ENCODE measurements around the gene LRRC53. TPM values are rescaled to one million over a fixed set of nuclear protein-coding genes. Genes with fewer than 3 reads are reported as not detected.

LRRC53 gene
- total RNA-seq, 4 donors from 2014 or later = not detected

GRCh38 chr1:74422421-74423292 is 89.8 kb downstream of the LRRC53 start:
- no peak for TF ChIP-seq POLR2AphosphoS5 (IDR thresholded peaks at IDR 0.05)
- TF ChIP-seq CTCF (IDR thresholded peaks at IDR 0.05) = no peak
- TF ChIP-seq POLR2A (IDR thresholded peaks at IDR 0.05) = no peak
- TF ChIP-seq EP300 (IDR thresholded peaks at IDR 0.05; ENCODE audit: low read depth) = no peak
- no peak for DNase-seq
- H3K36me3 ChIP-seq = no peaks in the 10 kb centered on the region
- no peaks in the 10 kb centered on the region for H3K27me3 ChIP-seq
- intact Hi-C loops (cut with DNase I; ENCODE audit: low total_unique reads) (no loop called here), in situ Hi-C loops (cut with MboI; ENCODE audit: low pct_ligation_motif_present in 1 of 4, low pct_unique_long_range_greater_than_20kb in 1 of 4, low sequenced_read_pairs in 3 of 4) (no loop called here)
- no peak overlapping the region for H3K27ac ChIP-seq
- no peak overlapping the region for H3K4me3 ChIP-seq
- WGBS, 2 donors (ENCODE audit: low coverage in 1 of 2) = 58 to 77% methylated on average over 4 of the region's 4 CpGs
- H3K4me1 ChIP-seq = no peaks in the 10 kb centered on the region
- H3K9me3 ChIP-seq = no peaks in the 10 kb centered on the region

- TF ChIP-seq POLR2A (IDR thresholded peaks at IDR 0.05) (no peak), CTCF (IDR thresholded peaks at IDR 0.05) (no peak), EP300 (IDR thresholded peaks at IDR 0.05; ENCODE audit: low read depth) (no peak), POLR2AphosphoS5 (IDR thresholded peaks at IDR 0.05) (no peak)
- Histone ChIP-seq H3K4me1 (no peaks in the 10 kb centered on the region), H3K27ac (no peak overlapping the region), H3K9me3 (no peaks in the 10 kb centered on the region), H3K4me3 (no peak overlapping the region), H3K36me3 (no peaks in the 10 kb centered on the region), H3K27me3 (no peaks in the 10 kb centered on the region)
- no peak for DNase-seq
- 76 to 84% methylated on average over 2 of the region's 2 CpGs for WGBS, 2 donors (ENCODE audit: low coverage in 1 of 2)
- intact Hi-C loops (cut with DNase I; ENCODE audit: low total_unique reads) = no loop called here
- in situ Hi-C loops (cut with MboI; ENCODE audit: low pct_ligation_motif_present in 1 of 4, low pct_unique_long_range_greater_than_20kb in 1 of 4, low sequenced_read_pairs in 3 of 4) = no loop called here
Observed at GRCh38 chr1:74420467-74420866, 91.9 kb downstream of the LRRC53 start.

Other genes starting within 250 kb of the LRRC53 start
- gene ERICH3, start 161.2 kb upstream of the LRRC53 start, total RNA-seq = 1 to 10 TPM in 1 of 4 donors, under 1 TPM in 1, not detected in 2; under 0.01 to 6.4 TPM
- gene CRYZ, start 220.4 kb upstream of the LRRC53 start, total RNA-seq = 10 to 100 TPM in 3 of 4 donors, 1 to 10 TPM in 1; 1.5 to 22.7 (median 14.0) TPM
- gene TYW3, start 220.5 kb upstream of the LRRC53 start, total RNA-seq = 10 to 100 TPM in 1 of 4 donors, 1 to 10 TPM in 2, under 1 TPM in 1; 0.80 to 11.2 (median 8.3) TPM